Stimulated activated CD8-positive, alpha-beta memory T cell treated with anti-CD3 and anti-CD28 coated beads, Interleukin-15, amount 100 ng/mL, for 24 hours (primary cell): Measurements from ENCODE around the gene ZBTB7C.

ENCODE experiments used
- DNase-seq: peaks from one replicate; pipeline ENCODE4 v3.0.0-alpha.2; 2020; ENCODE audit warnings: low read depth

The ZBTB7C gene

DNA sequence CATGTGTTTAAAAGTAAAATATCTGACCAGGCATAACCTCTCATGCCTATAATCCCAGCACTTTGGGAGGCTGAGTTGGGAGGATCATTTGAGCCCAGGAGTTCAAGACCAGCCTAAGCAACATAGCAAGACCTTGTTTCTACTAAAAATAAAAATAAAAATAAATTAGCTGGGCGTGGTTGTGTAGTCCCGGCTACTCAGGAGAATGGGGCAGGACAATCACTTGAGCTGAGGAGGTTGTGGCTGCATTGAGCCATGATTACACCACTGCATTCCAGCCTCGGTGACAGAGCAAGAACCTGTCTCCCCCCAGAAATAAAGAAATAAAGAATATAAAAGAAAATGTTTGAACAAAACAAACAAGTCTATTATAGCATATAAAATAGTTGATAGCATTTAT is 158.3 kb downstream of the ZBTB7C start:
- DNase-seq, result no peak

DNA sequence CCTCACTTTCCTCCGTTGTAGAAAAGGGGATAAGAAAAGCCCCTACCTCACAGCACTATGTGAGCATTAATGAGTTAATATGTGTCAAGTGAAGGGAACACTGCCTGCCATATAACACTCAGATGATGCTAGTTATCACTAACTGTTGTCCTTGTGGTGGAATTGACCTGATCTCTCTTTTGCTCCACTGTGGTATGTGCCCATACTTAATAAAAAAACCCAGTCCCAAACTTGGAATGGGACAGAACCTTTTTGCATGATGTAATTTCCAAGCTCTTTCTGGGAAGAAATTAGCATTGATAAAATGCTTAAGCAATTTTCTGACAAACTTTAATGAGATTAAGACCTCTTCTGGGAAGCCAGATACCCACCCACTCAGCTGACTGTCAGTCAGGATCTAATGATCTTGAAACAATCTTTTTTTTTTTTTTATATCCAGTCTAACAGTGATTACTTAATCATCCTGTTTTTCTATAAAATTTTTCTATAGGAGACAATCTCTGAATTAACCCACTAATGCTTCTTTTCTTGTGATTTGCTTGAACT is 158.7 kb downstream of the ZBTB7C start:
- no peak for DNase-seq

DNA sequence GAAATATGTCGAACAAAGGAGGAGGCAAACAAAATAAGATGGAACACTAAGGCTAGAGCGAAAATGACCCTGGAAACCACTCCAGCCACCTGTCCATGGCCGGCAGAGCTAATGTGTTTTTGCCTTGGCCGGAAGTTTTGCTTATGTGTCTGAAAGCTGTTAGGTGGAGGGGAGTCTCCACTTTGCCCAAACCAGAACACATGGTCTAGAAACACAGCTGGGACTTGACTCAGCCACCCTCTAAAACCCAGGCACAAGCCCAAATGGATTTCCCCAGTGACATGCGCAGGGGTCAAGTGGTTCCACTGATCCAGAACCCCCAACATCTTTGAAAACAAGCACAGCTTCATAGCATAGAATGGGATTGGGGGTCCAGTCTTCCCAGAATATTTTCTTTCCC is 159.3 kb downstream of the ZBTB7C start:
- DNase-seq, result no peak

DNA sequence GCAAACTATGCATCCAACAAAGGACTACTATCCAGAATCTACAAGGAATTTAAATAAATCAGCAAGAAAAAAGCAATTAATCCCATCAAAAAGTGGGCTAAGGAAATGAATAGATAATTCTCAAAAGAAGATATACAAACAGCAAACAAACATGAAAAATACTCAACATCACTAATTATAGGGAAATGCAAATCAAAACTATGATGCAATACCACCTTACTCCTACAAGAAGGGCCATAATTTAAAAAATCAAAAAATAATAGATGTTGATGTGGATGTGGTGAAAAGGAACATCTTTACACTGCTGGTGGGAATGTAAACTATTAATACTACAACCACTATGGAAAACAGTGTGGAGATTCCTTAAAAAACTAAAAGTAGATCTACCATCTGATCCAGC is 164.7 kb downstream of the ZBTB7C start:
- no peak for DNase-seq

DNA sequence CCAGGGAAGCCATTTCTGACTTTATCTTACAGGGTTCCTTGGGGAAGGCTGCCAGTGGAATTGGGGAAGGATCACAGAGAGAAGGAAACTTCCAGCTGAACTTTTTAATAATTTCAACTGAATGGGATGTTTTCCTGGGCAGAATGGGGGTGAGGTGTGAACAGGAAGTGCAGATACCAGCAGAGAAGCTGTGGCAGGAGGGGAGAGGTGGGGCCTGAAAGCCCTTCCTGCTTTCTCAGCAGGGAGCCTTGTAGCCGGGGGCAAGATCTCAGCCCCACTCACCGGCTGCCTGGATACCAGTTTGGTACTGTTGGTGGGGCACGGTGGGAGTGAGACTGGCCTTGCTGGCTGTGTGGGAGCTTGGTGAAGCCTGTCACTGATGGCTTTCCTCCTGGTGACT is 170.5 kb downstream of the ZBTB7C start:
- no peak for DNase-seq

DNA sequence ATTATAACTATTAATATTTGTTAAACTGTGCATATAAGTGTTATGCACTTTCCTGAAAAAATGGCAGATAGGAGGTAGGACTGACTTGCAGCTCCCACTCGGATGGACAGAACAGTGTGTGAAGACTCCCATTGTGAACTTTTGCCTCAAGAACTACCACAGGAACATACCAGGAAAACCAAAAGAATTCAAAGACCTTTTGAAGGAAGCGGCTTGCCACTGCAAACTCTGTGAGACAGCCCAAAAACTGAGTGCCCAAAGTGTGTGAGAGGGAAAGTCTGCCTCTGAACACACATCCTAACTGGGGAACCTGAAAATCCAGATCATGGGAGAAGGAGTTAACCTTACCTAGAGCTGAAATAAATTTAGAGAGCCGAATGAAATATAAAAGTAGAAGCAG is 171.0 kb downstream of the ZBTB7C start:
- DNase-seq, result no peak

DNA sequence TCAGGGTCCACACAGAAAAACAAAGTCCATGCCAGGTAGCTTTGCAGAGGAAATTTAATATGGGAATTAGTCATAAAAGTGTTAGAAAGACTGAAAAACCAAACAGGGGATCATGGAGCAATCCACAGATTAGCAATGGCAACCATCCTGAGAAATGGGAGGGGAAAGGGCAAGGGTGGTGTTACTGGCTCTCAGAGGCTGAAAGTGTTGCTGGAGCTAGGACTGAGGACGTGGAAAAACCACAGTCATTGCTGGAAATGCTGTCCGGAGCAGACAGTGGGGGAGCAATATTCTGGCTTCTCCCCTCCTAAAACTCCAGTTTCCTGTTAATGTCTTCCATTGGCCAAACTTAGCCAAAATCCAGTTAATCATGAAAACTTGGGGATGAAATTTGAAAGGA is 172.4 kb downstream of the ZBTB7C start:
- no peak for DNase-seq

DNA sequence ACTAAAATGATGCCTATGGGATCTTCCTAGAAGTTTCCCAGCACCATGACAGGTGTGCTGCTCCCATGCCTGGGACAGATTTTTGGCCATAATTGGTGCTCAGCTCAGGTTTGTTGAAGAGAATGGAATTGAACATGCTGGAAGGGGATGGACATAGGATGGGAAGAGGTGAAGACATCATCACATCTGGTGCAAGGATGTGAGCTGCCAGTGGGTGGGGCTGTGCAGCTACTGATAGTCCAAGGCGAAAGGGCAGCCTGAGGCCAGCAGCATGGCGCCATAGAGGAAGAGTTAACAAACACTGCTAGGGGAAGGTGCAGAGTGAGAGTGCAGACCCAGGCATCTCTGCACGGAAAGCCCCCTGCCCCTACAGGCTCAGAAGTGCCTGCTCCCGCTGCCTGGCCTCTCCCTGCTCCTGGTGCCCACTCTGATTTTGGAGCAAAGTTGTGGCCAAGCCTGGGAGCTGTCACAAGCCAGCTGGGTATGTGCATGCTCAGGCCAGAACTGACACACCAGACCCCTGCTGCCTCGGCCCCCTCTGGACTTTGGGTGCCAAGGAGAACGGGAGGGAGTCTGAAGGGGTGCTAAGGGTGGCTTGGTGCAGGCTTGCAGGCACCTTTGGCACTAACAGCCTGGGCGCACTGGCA is 178.6 kb downstream of the ZBTB7C start:
- no peak for DNase-seq

DNA sequence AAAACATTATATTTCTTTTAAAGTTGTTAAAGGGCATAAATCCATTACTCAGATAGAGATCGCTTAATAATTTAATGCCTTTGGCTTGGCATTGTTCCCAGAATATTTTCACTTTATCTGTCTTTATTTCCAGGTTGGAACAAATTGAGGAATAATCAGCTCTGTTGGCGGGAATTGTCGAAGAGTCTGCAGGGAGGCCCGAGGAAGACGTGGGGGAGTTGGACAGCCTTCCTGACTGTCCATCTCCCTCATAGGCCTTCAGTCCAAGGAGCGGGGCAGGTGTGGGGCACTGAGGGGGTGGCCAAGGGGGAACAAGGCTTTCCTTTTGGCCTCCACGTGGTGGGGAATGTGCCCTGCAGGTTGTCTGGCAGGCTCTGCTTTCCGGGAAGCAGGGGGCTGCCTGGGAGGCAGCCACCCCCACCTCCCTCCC is 179.6 kb downstream of the ZBTB7C start:
- DNase-seq, result no peak

DNA sequence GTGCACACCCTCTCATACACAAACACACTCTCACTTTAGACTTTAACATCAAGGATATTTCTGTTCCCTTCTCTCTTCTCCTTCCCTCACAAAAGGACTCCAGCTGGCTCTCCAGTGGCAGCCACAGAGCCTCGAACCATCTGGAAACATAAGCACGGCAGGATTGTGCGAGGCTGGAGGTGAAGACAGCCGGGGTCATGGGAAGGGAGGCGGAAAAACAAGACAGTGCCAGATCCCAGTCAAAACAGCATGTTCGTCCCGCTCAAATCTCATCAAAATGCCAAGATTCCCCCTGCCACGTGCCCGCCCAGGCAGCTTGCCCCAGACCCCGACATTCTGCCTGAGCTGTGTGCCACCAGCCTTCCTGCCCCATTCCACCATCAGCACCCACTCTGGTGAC is 180.3 kb downstream of the ZBTB7C start:
- DNase-seq, result no peak

DNA sequence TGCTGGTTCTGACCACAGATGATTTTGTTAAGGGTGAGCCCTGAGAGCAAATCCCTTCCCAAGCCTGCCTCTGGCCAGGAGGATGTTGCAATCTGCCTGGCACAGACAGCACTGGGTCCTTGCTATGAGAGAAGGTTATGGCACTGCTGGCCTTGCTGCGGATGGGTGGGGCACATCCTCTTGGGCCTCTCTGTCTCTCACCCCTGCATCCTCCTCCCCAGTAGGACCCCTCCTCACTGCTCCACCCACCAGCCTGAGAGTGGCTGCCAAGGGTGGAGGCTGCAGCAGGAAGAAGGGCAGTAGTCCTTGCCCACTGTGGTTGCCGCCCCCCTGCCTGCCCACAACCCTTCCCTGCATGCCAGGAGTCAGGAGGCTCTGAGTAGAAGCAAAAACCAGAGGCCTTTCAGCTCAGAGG is 180.9 kb downstream of the ZBTB7C start:
- no peak for DNase-seq

DNA sequence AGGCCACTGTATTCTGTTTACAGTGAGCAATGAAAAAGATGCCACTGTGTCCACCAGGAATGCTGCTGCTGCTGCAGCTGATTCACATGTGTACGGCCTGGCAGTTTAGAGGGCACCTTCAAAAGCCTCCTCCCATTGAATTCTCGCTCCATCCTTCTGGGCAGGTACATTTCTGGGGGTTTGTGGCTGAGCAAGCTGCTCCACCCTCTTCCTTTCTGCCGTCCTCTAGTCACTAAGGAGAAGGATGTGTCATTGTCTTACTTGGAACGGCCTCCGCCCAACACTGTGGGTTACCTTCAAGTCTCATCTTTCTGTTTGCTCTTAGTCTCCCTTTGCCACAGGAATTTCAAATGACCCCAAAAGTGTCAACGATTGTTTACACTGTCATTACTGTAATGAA is 182.0 kb downstream of the ZBTB7C start:
- DNase-seq, result no peak

DNA sequence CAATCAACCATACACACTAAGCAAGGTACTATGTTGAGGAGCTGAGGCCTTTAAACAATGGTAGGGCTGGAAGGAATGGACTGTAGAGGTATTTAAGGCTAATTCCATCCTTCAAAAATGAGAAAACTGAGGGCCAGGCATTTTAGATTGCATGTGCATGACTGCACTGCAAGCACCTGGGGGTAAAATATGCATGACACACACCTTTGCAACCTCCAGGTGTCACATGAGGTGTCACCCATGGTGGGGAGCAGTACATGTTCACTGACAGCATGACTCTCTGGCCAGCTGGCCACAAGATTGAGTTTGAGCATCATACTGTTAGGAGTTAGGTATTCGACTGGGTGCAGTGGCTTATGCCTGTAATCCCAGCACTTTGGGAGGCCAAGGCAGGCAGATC is 182.8 kb downstream of the ZBTB7C start:
- no peak for DNase-seq

DNA sequence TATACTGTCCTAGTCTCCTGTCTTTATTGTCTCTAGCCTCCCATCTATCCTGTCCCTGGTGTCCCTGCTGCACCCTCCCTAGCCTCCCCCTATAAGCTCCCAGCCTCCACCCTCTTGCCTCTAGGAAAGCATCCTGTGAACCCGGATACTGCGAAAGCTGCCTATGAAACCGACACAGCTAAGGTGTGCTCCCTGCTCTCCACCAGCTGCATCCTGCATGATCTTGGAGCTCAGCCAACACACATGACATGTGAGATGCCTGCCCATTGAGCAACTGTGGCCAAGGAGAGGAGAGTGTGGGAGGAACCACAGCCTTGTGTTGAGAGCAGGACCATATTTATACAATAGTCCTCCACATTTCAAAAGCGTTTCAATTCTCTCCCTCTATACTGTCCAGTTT is 187.1 kb downstream of the ZBTB7C start:
- no peak for DNase-seq

DNA sequence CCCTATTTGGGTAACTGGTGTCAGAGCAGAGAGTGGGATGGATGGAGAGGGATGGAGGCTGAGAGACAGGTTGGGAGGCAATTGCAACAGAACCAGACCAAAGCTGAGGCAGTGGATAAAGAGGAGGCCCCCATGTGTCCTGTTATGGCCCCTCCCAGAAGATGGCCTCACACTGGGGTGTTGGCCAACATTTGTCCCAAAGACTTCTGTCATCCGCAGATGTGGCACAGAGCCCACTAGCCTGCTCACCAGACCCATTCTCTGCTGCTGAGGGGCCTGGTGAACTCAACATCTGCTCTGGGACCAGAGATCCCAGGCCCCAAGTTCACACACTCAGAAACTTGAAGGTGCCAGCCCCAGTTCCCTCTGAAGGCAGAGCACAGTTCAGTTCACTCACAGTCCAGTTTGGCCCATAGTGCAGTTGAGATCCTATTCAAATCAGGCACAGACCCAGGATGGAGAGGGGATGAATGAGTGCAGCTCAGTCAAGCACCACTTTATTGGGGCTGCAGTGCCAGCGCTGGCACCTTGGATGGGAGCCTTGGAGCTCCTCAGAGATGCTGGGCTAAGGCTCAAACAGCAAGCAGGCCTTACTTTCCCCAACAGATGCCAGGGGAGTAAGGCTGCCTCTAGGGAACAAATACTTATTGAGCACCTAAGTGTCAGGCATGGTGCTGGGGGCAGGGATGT is 189.2 kb downstream of the ZBTB7C start:
- no peak for DNase-seq

DNA sequence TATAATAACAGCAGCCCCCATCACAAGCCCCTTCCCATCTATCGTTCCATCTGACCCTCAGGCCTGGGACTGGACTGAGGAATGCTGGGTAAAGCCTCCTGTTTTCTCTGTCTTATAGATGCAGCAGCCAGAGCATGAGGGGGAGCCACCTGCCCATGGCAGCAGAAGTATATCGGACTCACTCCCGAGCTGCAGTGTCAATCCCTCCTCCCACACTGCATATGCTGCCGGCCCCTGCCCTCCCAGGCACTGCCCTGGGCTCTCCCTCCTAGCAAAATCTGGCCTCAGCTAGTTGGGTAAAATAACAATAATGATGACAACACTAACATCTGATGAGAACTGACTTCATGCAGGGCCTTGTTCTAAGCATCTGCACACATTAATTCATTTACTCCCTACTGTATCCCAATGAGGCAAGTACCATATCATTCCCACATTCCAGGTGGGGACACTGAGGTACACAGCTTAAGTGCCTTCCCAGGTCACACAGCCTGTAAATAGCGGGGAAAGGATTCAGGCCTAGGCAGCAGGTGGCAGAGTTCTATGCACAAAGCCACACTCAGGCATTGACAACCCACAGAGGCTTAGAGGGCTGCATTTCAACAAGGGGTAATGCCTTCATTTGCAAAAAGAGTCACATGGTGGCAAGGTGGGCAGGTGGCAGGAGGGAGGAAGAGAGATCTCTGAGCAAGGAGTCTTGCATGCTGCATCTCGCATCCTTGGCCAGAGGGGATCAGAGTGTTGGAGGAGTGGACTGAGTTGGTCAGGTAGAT is 190.0 kb downstream of the ZBTB7C start:
- no peak for DNase-seq

DNA sequence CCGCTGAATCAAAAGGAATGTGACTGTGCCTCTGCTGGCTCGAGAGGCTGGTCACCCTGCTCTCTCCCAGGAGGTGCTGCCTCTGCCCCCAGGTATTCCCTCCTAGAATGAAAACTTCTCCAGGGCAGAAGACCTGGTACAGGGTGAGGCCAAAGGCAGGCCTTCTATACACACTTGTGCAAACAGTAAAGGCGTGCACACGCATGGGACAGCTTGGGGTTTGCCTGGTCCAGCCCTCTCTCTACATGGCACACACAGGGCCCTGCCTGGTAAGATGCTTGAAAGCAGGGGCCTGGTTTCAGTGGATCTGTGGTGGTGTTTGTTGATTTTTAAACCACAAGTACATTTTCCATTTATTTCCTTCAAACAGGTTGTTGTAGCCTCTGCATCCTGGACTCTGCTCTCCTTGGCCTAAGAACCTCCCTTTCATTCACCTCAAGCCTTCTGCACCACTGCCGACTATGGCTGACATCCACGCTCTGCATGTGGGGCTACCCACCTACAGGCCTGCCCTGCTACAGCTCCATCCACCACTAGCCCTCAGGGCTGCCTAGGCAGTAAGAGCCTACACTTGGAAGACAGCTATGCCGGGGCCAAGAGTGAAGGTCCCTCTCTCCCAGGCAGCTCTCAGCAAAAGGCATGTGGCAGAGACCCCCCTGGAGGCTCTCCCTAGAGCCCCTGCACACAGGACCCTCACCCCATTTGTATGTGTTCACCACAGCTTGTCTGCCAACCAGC is 190.7 kb downstream of the ZBTB7C start:
- DNase-seq, result no peak

DNA sequence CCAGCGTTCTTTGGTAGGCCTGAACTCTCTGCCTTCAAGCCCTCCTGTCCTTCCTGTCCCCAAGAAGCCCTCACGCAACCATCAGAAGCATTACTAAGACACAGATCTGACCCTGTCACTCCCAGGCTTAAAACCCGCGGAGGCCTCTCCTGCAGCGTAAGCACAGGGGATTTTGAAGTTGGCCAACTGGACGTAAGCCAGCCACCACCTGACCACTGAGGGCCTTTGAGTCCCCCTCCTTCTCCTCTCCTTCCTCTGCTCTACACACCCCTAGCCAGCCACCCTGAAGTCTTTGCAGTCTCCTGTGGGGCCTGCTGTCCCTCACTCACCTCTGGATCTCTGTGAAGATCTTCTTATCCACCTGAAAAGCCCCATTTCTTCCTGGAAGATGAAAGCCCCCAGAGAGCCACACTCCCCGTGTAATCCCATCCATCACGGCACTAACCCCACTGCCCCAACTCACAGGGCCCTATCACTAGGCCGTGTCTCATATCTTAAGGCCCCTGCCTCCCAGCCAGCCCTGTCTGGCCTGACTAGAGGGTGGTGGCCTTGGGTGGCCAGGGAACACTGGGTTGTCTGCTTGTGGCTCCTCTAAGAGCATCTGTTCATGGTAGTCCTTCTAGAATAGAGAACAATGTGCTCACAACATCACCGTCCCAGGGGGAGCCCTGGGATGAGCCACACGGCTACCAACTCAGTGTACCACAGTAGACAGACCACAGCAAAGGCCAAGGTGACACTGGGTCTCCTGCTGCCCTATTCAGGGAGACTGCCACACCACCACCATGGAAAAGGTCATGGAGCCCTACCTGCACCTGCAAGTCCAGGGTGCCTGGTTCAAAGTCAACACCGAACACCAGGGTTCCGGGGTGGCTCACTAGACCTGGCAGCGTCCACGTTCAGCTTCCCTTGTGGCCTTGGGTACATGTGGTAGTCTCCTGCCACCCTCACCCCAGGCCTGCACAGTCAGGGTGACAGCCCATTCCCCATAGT is 191.6 kb downstream of the ZBTB7C start:
- no peak for DNase-seq

DNA sequence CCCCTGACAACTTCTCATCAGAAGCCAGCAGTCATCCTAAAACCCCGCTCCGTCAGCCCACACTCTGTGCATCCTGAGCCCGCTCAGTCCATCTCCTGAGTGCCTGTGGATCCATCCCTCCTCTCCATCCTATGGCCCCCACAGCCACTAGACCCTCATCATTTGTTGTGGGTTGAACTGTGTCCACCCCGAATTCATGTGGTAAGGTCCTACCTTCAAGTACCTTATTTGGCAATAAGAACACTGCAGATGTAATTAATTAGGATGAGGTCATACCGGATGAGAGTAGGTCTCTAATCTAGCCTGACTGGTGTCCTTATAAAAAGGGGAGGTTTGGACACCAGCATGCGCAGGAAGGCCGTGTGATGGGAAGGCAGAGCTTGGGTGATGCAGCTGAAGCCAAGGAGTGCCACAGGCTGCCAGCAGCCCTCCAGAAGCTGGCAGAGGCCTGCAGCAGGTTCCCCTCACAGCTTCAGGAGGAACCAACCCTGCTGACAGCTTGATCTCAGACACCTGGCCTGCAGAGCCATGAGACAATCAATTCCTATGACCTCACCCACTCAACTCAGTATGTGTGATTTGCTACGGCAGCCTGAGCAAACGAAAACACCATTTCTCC is 192.4 kb downstream of the ZBTB7C start:
- DNase-seq, result no peak

DNA sequence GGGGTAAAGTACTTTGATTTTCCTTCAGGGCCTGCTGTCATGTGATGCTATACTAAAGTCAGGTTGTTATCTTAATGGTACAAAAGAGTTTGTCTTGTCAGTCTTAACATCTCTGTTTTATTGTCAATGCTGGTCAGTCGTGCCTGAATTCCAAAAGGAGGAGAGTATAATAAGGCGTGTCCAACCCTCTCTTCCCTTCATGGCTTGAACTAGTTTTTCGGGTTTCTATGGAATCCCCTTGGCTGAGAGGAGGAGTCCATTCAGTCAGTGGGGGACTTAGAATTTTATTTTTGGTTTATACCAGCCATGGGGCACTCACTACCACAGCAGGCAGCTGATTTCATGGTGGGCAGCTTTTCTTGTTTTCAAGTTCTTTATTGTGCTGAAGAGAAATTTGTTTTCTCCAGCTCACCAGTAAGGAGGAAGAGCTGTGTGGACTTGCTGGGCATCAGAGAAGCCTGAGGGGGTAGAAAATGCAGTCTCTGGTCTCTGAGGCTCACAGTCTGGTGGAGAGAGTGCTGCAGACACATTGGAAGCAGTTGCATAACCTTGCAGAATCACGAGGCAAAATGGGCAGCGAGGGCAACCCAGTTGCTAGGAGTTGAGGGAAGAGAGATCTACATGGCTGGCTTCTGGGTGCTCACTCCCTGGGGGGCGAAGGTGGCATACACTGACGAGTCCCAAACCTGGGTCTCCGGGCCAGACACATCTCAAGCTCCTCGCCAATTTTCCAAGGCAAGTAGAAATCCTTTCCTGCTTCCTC is 193.1 kb downstream of the ZBTB7C start:
- DNase-seq, result no peak
